Measurements from ENCODE around the gene IMMP1L. TPM values are rescaled to one million over a fixed set of nuclear protein-coding genes. Genes with fewer than 3 reads are reported as not detected.
A peak's percentile ranks its signal among the peaks of the same experiment; 100 is the strongest.
"Not testable (repeated sequence)": the region's sequence is repeated elsewhere in the genome, so short reads cannot be mapped to it uniquely, and the experiment has no call there.

The IMMP1L gene
- total RNA-seq, result 21.5 and 42.5 TPM in 2 replicates
- polyA plus RNA-seq (2012), result 39.3 TPM

GRCh38 chr11:31509429-31510345, at the start of gene IMMP1L, which contains the start of gene ELP4:
Gene IMMP1L, minus strand, starts transcription at chr11:31509622. Its CDS starts 46,346 bp downstream, at chr11:31463276.
Gene ELP4, plus strand, starts transcription at chr11:31509767. Its CDS starts 18 bp downstream, at chr11:31509785.
- peak; percentile 97 for DNase-seq (ENCODE audit: low read depth)

- no peak for DNase-seq (ENCODE audit: low read depth)
Measured at GRCh38 chr11:31558001-31558400, 48.6 kb upstream of the IMMP1L start.

GRCh38 chr11:31555938-31556337, 46.5 kb upstream of the IMMP1L start:
- no peak for DNase-seq (ENCODE audit: low read depth)

GRCh38 chr11:31542862-31543261, 33.4 kb upstream of the IMMP1L start:
- no peak for DNase-seq (ENCODE audit: low read depth)

GRCh38 chr11:31535479-31535878, 26.1 kb upstream of the IMMP1L start:
- no peak for DNase-seq (ENCODE audit: low read depth)

- DNase-seq (ENCODE audit: low read depth), result no peak
Measured at GRCh38 chr11:31531293-31531692, 21.9 kb upstream of the IMMP1L start.

- DNase-seq (ENCODE audit: low read depth), result no peak
Measured at GRCh38 chr11:31529701-31530100, 20.3 kb upstream of the IMMP1L start.

GRCh38 chr11:31529189-31529588, 19.8 kb upstream of the IMMP1L start:
- DNase-seq (ENCODE audit: low read depth), result no peak

- DNase-seq (ENCODE audit: low read depth), result no peak
Measured at GRCh38 chr11:31521497-31522150, 12.2 kb upstream of the IMMP1L start.

GRCh38 chr11:31512117-31512516, 2.7 kb upstream of the IMMP1L start:
- no peak for DNase-seq (ENCODE audit: low read depth)

GRCh38 chr11:31509051-31509428, 382 bp downstream of the IMMP1L start:
- no peak for DNase-seq (ENCODE audit: low read depth)

GRCh38 chr11:31500560-31500959, 8.9 kb downstream of the IMMP1L start:
- DNase-seq (ENCODE audit: low read depth), result no peak

GRCh38 chr11:31499576-31500178, 9.7 kb downstream of the IMMP1L start:
- peak; percentile 6 for DNase-seq (ENCODE audit: low read depth)

- DNase-seq (ENCODE audit: low read depth), result not testable (repeated sequence)
Measured at GRCh38 chr11:31493762-31494161, 15.7 kb downstream of the IMMP1L start.

- no peak for DNase-seq (ENCODE audit: low read depth)
Measured at GRCh38 chr11:31493235-31493634, 16.2 kb downstream of the IMMP1L start.

- DNase-seq (ENCODE audit: low read depth), result peak; percentile 36
Measured at GRCh38 chr11:31492320-31492913, 17.0 kb downstream of the IMMP1L start.

GRCh38 chr11:31487848-31488247, 21.6 kb downstream of the IMMP1L start:
- peak; percentile 68 for DNase-seq (ENCODE audit: low read depth)

- no peak for DNase-seq (ENCODE audit: low read depth)
Measured at GRCh38 chr11:31484497-31484896, 24.9 kb downstream of the IMMP1L start.

- DNase-seq (ENCODE audit: low read depth), result no peak
Measured at GRCh38 chr11:31480930-31481329, 28.5 kb downstream of the IMMP1L start.

- no peak for DNase-seq (ENCODE audit: low read depth)
Measured at GRCh38 chr11:31479066-31479465, 30.4 kb downstream of the IMMP1L start.

GRCh38 chr11:31478223-31478590, 31.2 kb downstream of the IMMP1L start:
- DNase-seq (ENCODE audit: low read depth), result no peak
